ENCODE results near the gene SERPINB2.

GRCh38 chr18:63907664-63908063 lies 20.2 kb downstream of the SERPINB2 start, which contains the start of gene SERPINB10:
- TF ChIP-seq, protein P1, sequence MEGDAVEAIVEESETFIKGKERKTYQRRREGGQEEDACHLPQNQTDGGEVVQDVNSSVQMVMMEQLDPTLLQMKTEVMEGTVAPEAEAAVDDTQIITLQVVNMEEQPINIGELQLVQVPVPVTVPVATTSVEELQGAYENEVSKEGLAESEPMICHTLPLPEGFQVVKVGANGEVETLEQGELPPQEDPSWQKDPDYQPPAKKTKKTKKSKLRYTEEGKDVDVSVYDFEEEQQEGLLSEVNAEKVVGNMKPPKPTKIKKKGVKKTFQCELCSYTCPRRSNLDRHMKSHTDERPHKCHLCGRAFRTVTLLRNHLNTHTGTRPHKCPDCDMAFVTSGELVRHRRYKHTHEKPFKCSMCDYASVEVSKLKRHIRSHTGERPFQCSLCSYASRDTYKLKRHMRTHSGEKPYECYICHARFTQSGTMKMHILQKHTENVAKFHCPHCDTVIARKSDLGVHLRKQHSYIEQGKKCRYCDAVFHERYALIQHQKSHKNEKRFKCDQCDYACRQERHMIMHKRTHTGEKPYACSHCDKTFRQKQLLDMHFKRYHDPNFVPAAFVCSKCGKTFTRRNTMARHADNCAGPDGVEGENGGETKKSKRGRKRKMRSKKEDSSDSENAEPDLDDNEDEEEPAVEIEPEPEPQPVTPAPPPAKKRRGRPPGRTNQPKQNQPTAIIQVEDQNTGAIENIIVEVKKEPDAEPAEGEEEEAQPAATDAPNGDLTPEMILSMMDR (optimal IDR thresholded peaks at IDR 0.05 in 1 of 3, IDR thresholded peaks at IDR 0.05 in 1 of 3, conservative IDR thresholded peaks at IDR 0.05 in 1 of 3; ENCODE audit: extremely low read depth in 1 of 3, insufficient read depth in 2 of 3, low read length in 3 of 3), result no peak
- no peak for TF ChIP-seq EZH2 (IDR thresholded peaks at IDR 0.05; ENCODE audit: low read length)
